SK-N-SH treated with all-trans-retinoic acid at 6 μM for 48 hours (cell line): Measurements from ENCODE around the gene CALU.

Source experiments
- ATAC-seq: fragments of 200-7000 bp; cut with Tn5 transposase; 3 replicates; pipeline ENCODE4 v1.9.1; 2020; ENCODE audit warnings: mild to moderate bottlenecking, moderate library complexity
- ARNTL ChIP-seq: fragments of 450-650 bp; formaldehyde crosslinking; IDR thresholded peaks from 2 replicates; pipeline ENCODE4 v1.5.0; 2020; ENCODE audit warnings: low read depth, mild to moderate bottlenecking, moderate library complexity, borderline replicate concordance
- BACH2 ChIP-seq: fragments of 250-450 bp; sonication (Bioruptor Pico); IDR thresholded peaks from 2 replicates; pipeline ENCODE4 v1.9.0; 2021; ENCODE audit warnings: mild to moderate bottlenecking, borderline replicate concordance
- CSDC2 ChIP-seq: fragments of 250-450 bp; sonication (Bioruptor Pico); IDR thresholded peaks from 2 replicates; pipeline ENCODE4 v1.5.0; 2020; ENCODE audit warnings: mild to moderate bottlenecking, moderate library complexity
- ESRRG ChIP-seq: fragments of 250-450 bp; sonication (Bioruptor Pico); IDR thresholded peaks from 2 replicates; pipeline ENCODE4 v1.6.1; 2021; ENCODE audit warnings: mild to moderate bottlenecking
- GLIS3 ChIP-seq: fragments of 250-450 bp; sonication (Bioruptor Pico); IDR thresholded peaks from 2 replicates; pipeline ENCODE4 v1.5.0; 2020; ENCODE audit warnings: mild to moderate bottlenecking, moderate library complexity
- ISL1 ChIP-seq: fragments of 250-450 bp; sonication (Bioruptor Pico); IDR thresholded peaks from 2 replicates; pipeline ENCODE4 v2.1.2; 2022; ENCODE audit warnings: mild to moderate bottlenecking, moderate library complexity
- PPARA ChIP-seq: fragments of 250-450 bp; sonication (Bioruptor Pico); IDR thresholded peaks from 2 replicates; pipeline ENCODE4 v1.5.0; 2020; ENCODE audit warnings: mild to moderate bottlenecking, borderline replicate concordance
- RARB ChIP-seq: fragments of 250-450 bp; sonication (Bioruptor Pico); IDR thresholded peaks from 2 replicates; pipeline ENCODE4 v1.8.0; 2021; ENCODE audit warnings: mild to moderate bottlenecking, moderate library complexity
- SNAI2 ChIP-seq: fragments of 250-450 bp; sonication (Bioruptor Pico); IDR thresholded peaks from 2 replicates; pipeline ENCODE4 v1.5.0; 2020; ENCODE audit warnings: mild to moderate bottlenecking, moderate library complexity
- TCF4 ChIP-seq: fragments of 250-450 bp; sonication (Bioruptor Pico); IDR thresholded peaks from 2 replicates; pipeline ENCODE4 v1.8.0; 2021; ENCODE audit warnings: mild to moderate bottlenecking, moderate library complexity, borderline replicate concordance
- TOX ChIP-seq: fragments of 250-450 bp; sonication (Bioruptor Pico); IDR thresholded peaks from 2 replicates; pipeline ENCODE4 v1.8.0; 2021; ENCODE audit warnings: mild to moderate bottlenecking, moderate library complexity, borderline replicate concordance
- ZC3H10 ChIP-seq: fragments of 250-450 bp; sonication (Bioruptor Pico); IDR thresholded peaks from 2 replicates; pipeline ENCODE4 v1.5.1; 2021; ENCODE audit warnings: mild to moderate bottlenecking, moderate library complexity
- ZFP3 ChIP-seq: fragments of 250-450 bp; sonication (Bioruptor Pico); IDR thresholded peaks from 2 replicates; pipeline ENCODE4 v1.5.0; 2020; ENCODE audit warnings: mild to moderate bottlenecking, moderate library complexity
- ZFP30 ChIP-seq: fragments of 450-650 bp; formaldehyde crosslinking; IDR thresholded peaks from 2 replicates; pipeline ENCODE4 v1.5.0; 2022; ENCODE audit warnings: mild to moderate bottlenecking, moderate library complexity
- ZNF565 ChIP-seq: fragments of 450-650 bp; formaldehyde crosslinking; conservative IDR thresholded peaks from 2 replicates; pipeline ENCODE4 v1.5.0; 2020; ENCODE audit warnings: low read depth, mild to moderate bottlenecking, moderate library complexity
- ZNF70 ChIP-seq: fragments of 450-650 bp; formaldehyde crosslinking; IDR thresholded peaks from 2 replicates; pipeline ENCODE4 v1.5.0; 2020; ENCODE audit warnings: mild to moderate bottlenecking, moderate library complexity
- ZNF8 ChIP-seq: fragments of 450-650 bp; formaldehyde crosslinking; IDR thresholded peaks from 2 replicates; pipeline ENCODE4 v1.5.0; 2020; ENCODE audit warnings: mild to moderate bottlenecking, moderate library complexity
- TF ChIP-seq, protein P1 (sequence below): fragments of 250-450 bp; sonication (Bioruptor Pico); IDR thresholded peaks from 2 replicates; pipeline ENCODE4 v1.8.0; 2020; ENCODE audit warnings: mild to moderate bottlenecking, moderate library complexity, borderline replicate concordance
- TF ChIP-seq, protein P2 (sequence below): fragments of 250-450 bp; sonication (Bioruptor Pico); IDR thresholded peaks from 2 replicates; pipeline ENCODE4 v1.8.0; 2021; ENCODE audit warnings: low read depth, mild to moderate bottlenecking, moderate library complexity, borderline replicate concordance

The CALU gene

DNA sequence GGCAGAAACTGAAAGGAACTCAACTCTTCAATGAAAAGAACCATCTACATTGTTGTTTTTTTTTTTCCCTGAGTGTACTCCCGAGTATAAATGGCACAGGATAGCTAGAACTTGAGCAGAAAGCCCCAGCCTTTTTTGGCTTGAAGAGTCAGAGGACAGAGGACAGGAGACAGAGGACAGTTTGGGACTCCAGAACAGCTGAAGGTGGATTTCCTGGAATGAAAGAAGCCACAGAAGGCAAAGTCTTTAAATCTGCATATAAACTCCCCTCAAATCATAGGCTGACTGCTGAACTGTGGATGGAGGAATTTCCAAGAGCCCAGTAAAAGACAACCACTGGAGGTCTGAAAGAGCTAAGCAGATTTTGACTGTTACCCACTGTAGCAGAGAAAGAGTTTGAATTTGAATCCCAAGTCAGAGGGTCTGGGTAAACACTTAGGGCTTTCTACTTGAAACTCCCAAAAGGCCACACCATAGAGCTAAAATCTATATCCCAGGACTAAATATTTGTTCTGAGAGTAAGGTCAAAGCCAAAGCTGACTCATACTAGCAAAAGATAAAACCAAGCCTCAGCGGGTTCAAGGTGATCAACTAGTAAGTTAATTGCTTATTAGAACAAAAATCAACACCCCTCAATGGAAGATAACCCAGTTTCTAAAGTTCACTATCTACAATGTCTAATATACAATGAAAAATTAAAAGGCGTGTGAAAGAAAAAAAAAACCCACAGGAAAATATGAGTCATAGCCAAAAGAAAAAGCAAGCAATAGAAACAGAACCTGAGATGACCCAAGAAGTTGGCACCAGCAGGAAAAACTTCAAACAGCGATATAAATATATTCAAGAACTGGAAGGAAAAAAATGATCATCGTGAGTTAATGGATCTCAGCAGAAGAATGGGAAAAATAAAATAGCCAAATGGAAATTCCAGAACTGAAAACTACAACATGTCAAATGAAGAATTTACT lies 38.3 kb downstream of the CALU start (continued):
- TF ChIP-seq, protein P1, sequence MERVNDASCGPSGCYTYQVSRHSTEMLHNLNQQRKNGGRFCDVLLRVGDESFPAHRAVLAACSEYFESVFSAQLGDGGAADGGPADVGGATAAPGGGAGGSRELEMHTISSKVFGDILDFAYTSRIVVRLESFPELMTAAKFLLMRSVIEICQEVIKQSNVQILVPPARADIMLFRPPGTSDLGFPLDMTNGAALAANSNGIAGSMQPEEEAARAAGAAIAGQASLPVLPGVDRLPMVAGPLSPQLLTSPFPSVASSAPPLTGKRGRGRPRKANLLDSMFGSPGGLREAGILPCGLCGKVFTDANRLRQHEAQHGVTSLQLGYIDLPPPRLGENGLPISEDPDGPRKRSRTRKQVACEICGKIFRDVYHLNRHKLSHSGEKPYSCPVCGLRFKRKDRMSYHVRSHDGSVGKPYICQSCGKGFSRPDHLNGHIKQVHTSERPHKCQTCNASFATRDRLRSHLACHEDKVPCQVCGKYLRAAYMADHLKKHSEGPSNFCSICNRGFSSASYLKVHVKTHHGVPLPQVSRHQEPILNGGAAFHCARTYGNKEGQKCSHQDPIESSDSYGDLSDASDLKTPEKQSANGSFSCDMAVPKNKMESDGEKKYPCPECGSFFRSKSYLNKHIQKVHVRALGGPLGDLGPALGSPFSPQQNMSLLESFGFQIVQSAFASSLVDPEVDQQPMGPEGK (CRISPR knock-in tag): no peak
- TF ChIP-seq ZNF70 (CRISPR knock-in tag) (no peak), BACH2 (CRISPR knock-in tag) (no peak), TCF4 (CRISPR knock-in tag) (no peak)

DNA sequence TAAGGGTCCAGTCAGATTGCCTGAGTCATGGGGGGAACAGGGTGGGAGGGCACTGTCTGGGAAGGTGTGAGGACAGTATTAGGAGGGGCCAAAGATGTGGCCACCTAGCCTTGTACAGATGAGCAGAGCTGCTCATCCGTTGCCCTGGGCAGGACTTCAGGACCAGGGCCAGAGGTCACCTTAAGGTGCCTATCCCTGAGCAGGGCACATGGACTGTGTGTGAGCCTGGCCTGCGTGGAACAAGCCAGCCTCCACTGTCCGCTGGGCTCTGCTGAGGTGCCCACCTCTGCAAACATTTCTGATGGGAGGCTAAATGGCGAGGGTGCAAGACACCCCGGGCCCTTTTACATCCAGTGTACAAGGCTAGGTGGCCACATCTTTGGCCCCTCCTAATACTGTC lies 39.8 kb downstream of the CALU start:
- TF ChIP-seq PPARA (CRISPR knock-in tag): no peak
- no peak for TF ChIP-seq ZFP3 (CRISPR knock-in tag)
- no peak for TF ChIP-seq SNAI2 (CRISPR knock-in tag)
- no peak for TF ChIP-seq ZNF565
- no peak for TF ChIP-seq CSDC2 (CRISPR knock-in tag)
- TF ChIP-seq BACH2 (CRISPR knock-in tag): no peak
- TF ChIP-seq, all 23 proteins: peak for 0
- no peak for ATAC-seq

DNA sequence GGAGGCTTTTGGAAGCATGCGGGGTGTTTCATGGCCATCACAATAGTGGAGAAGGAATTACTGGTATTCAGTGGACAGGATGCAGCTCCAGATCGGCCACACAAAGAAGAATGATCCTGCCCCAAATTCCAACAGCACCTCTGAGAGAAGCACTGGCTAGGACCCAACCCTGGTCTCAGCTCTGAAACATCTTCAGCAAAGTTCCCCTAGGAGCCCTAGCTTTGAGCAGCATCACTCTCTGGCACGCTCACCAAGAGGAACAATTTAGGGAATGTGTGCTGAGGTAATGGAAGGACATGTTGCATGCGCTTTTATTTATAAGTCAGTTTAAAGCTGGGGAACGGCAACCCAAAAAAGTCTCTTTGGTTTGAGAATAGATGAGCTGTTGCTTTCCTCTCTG lies 42.0 kb downstream of the CALU start:
- ATAC-seq: no peak

DNA sequence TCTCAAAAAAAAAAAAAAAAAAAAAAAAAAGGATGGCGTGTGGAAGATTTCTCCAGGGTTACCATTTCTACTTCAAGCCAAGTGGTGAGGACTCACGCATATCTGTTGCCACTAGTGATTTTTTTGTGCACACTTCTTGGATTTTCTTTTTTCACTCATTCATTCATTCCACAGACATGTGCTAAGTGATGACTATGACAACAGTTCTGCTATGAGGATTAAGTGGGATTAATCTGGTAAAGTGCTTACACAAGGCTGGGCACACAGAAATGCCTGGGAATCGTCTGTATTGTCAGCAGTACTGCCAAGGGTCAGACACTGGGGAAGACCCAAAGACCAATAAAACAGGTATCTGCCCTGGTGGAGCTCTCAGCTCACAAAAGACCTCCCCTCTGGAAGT lies 42.7 kb downstream of the CALU start:
- TF ChIP-seq SNAI2 (CRISPR knock-in tag): no peak
- TF ChIP-seq ESRRG: no peak
- TF ChIP-seq CSDC2 (CRISPR knock-in tag): no peak
- TF ChIP-seq TOX (CRISPR knock-in tag): no peak
- TF ChIP-seq TCF4 (CRISPR knock-in tag): no peak
- TF ChIP-seq ARNTL (CRISPR knock-in tag): no peak
- TF ChIP-seq, protein P2, sequence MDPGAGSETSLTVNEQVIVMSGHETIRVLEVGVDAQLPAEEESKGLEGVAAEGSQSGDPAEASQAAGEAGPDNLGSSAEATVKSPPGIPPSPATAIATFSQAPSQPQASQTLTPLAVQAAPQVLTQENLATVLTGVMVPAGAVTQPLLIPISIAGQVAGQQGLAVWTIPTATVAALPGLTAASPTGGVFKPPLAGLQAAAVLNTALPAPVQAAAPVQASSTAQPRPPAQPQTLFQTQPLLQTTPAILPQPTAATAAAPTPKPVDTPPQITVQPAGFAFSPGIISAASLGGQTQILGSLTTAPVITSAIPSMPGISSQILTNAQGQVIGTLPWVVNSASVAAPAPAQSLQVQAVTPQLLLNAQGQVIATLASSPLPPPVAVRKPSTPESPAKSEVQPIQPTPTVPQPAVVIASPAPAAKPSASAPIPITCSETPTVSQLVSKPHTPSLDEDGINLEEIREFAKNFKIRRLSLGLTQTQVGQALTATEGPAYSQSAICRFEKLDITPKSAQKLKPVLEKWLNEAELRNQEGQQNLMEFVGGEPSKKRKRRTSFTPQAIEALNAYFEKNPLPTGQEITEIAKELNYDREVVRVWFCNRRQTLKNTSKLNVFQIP (CRISPR knock-in tag): no peak
- no peak for TF ChIP-seq ZC3H10 (CRISPR knock-in tag)
- no peak for TF ChIP-seq ZFP30 (CRISPR knock-in tag)
- no peak for TF ChIP-seq ZNF8 (CRISPR knock-in tag)
- TF ChIP-seq ZNF565: no peak
- no peak for TF ChIP-seq ISL1
- TF ChIP-seq BACH2 (CRISPR knock-in tag): no peak
- ATAC-seq: no peak

More for the DNA sequence above, 42.0 kb downstream of the CALU start:
- TF ChIP-seq, protein P1 (CRISPR knock-in tag): no peak
- TF ChIP-seq, protein P2 (CRISPR knock-in tag): no peak
- TF ChIP-seq GLIS3 (CRISPR knock-in tag) (no peak), RARB (CRISPR knock-in tag) (no peak), PPARA (CRISPR knock-in tag) (no peak), ZNF565 (no peak), ESRRG (no peak), TCF4 (CRISPR knock-in tag) (no peak), ZNF8 (CRISPR knock-in tag) (no peak)
